HG03558 (cell line): ENCODE measurements around the gene FOXP3.

Source experiments
- ATAC-seq: cut with Tn5 transposase; IDR thresholded peaks from one replicate; pipeline ENCODE4 v1.9.1; 2021; ENCODE audit warnings: moderate number of reproducible peaks; ENCODE audit not compliant: unreplicated experiment; ENCODE audit errors: extremely low read depth

FOXP3 gene

GRCh38 chrX:49276207-49276606, 11.7 kb upstream of the FOXP3 start:
- no peak for ATAC-seq

GRCh38 chrX:49273181-49273727, 8.7 kb upstream of the FOXP3 start:
- ATAC-seq = no peak

- ATAC-seq = no peak
Measured at GRCh38 chrX:49272421-49272820, 7.9 kb upstream of the FOXP3 start.

GRCh38 chrX:49271341-49271740, 6.8 kb upstream of the FOXP3 start:
- no peak for ATAC-seq

- ATAC-seq = no peak
Measured at GRCh38 chrX:49270249-49270921, 5.9 kb upstream of the FOXP3 start.

GRCh38 chrX:49269767-49270248, 5.3 kb upstream of the FOXP3 start, which contains the start of gene PPP1R3F:
TSS of gene PPP1R3F (plus strand) at chrX:49269793. CDS start at chrX:49269870, 77 bp downstream.
- ATAC-seq = no peak

- ATAC-seq = peak; percentile 69
Measured at GRCh38 chrX:49269010-49269766, 4.7 kb upstream of the FOXP3 start.

GRCh38 chrX:49268702-49269009, 4.1 kb upstream of the FOXP3 start:
- no peak for ATAC-seq

- no peak for ATAC-seq
Measured at GRCh38 chrX:49266523-49267445, 2.3 kb upstream of the FOXP3 start.

- ATAC-seq = no peak
Measured at GRCh38 chrX:49263631-49264030, 879 bp downstream of the FOXP3 start.

- no peak for ATAC-seq
Measured at GRCh38 chrX:49262603-49263002, 1.9 kb downstream of the FOXP3 start.

- ATAC-seq = no peak
Measured at GRCh38 chrX:49260221-49260985, 4.1 kb downstream of the FOXP3 start.

- no peak for ATAC-seq
Measured at GRCh38 chrX:49258749-49259124, 5.8 kb downstream of the FOXP3 start.

GRCh38 chrX:49257846-49258748, 6.4 kb downstream of the FOXP3 start:
- no peak for ATAC-seq

- no peak for ATAC-seq
Measured at GRCh38 chrX:49257074-49257790, 7.3 kb downstream of the FOXP3 start.

GRCh38 chrX:49256268-49256995, 8.1 kb downstream of the FOXP3 start:
- no peak for ATAC-seq

- ATAC-seq = no peak
Measured at GRCh38 chrX:49254639-49255038, 9.9 kb downstream of the FOXP3 start.
